ENCODE measurements around the gene SRGAP1.
"Not testable (repeated sequence)": the region's sequence is repeated elsewhere in the genome, so short reads cannot be mapped to it uniquely, and the experiment has no call there.

The SRGAP1 gene

GRCh38 chr12:63997198-63997597 is 152.7 kb downstream of the SRGAP1 start:
- H3K4me3 ChIP-seq (ENCODE audit: low read depth, low read length): no peak overlapping the region

GRCh38 chr12:63998584-63998983 is 154.1 kb downstream of the SRGAP1 start:
- no peak overlapping the region for H3K4me3 ChIP-seq (ENCODE audit: low read depth, low read length)

GRCh38 chr12:63999853-64000252 is 155.4 kb downstream of the SRGAP1 start:
- no peak overlapping the region for H3K4me3 ChIP-seq (ENCODE audit: low read depth, low read length)

- H3K4me3 ChIP-seq (ENCODE audit: low read depth, low read length): no peak overlapping the region
Measured at GRCh38 chr12:64001439-64001838, 156.9 kb downstream of the SRGAP1 start.

- no peak overlapping the region for H3K4me3 ChIP-seq (ENCODE audit: low read depth, low read length)
Measured at GRCh38 chr12:64004641-64005040, 160.1 kb downstream of the SRGAP1 start.

GRCh38 chr12:64006211-64006825 is 161.8 kb downstream of the SRGAP1 start:
- H3K4me3 ChIP-seq (ENCODE audit: low read depth, low read length): no peak overlapping the region

GRCh38 chr12:64007853-64008252 is 163.4 kb downstream of the SRGAP1 start:
- no peak overlapping the region for H3K4me3 ChIP-seq (ENCODE audit: low read depth, low read length)

GRCh38 chr12:64008596-64008995 is 164.1 kb downstream of the SRGAP1 start:
- no peak overlapping the region for H3K4me3 ChIP-seq (ENCODE audit: low read depth, low read length)

GRCh38 chr12:64009321-64010068 is 165.0 kb downstream of the SRGAP1 start:
- no peak overlapping the region for H3K4me3 ChIP-seq (ENCODE audit: low read depth, low read length)

- H3K4me3 ChIP-seq (ENCODE audit: low read depth, low read length): no peak overlapping the region
Measured at GRCh38 chr12:64010069-64010686, 165.7 kb downstream of the SRGAP1 start.

- H3K4me3 ChIP-seq (ENCODE audit: low read depth, low read length): no peak overlapping the region
Measured at GRCh38 chr12:64016521-64016920, 172.0 kb downstream of the SRGAP1 start.

- H3K4me3 ChIP-seq (ENCODE audit: low read depth, low read length): not testable (repeated sequence)
Measured at GRCh38 chr12:64018116-64018515, 173.6 kb downstream of the SRGAP1 start.

GRCh38 chr12:64018524-64018923 is 174.0 kb downstream of the SRGAP1 start:
- no peak overlapping the region for H3K4me3 ChIP-seq (ENCODE audit: low read depth, low read length)

- H3K4me3 ChIP-seq (ENCODE audit: low read depth, low read length): no peak overlapping the region
Measured at GRCh38 chr12:64019101-64019500, 174.6 kb downstream of the SRGAP1 start.

GRCh38 chr12:64019654-64020053 is 175.2 kb downstream of the SRGAP1 start:
- H3K4me3 ChIP-seq (ENCODE audit: low read depth, low read length): no peak overlapping the region

GRCh38 chr12:64025174-64025958 is 180.9 kb downstream of the SRGAP1 start:
- no peak overlapping the region for H3K4me3 ChIP-seq (ENCODE audit: low read depth, low read length)

GRCh38 chr12:64027311-64027710 is 182.8 kb downstream of the SRGAP1 start:
- H3K4me3 ChIP-seq (ENCODE audit: low read depth, low read length): no peak overlapping the region

- H3K4me3 ChIP-seq (ENCODE audit: low read depth, low read length): no peak overlapping the region
Measured at GRCh38 chr12:64028541-64028940, 184.0 kb downstream of the SRGAP1 start.

- H3K4me3 ChIP-seq (ENCODE audit: low read depth, low read length): no peak overlapping the region
Measured at GRCh38 chr12:64029013-64029857, 184.7 kb downstream of the SRGAP1 start.

- H3K4me3 ChIP-seq (ENCODE audit: low read depth, low read length): no peak overlapping the region
Measured at GRCh38 chr12:64030155-64030554, 185.7 kb downstream of the SRGAP1 start.
